IPS-20b (cell line): ENCODE data around the gene GNG8.

ENCODE experiments used
- H3K27ac ChIP-seq: one replicate; pipeline ENCODE4 v1.5.1; 2013; ENCODE audit warnings: low read length
- H3K27me3 ChIP-seq: 2 replicates; pipeline ENCODE4 v1.6.1; 2013; ENCODE audit warnings: mild to moderate bottlenecking, low read length, inconsistent platforms; ENCODE audit not compliant: insufficient read depth
- H3K36me3 ChIP-seq: 2 replicates; pipeline ENCODE4 v1.6.1; 2013; ENCODE audit warnings: low read depth, mild to moderate bottlenecking, inconsistent platforms, low read length, moderate library complexity; ENCODE audit not compliant: insufficient read depth
- H3K4me1 ChIP-seq: 2 replicates; pipeline ENCODE4 v1.6.1; 2013; ENCODE audit warnings: mild to moderate bottlenecking, control low read depth, inconsistent platforms, low read length, moderate library complexity; ENCODE audit not compliant: insufficient read depth
- H3K4me3 ChIP-seq: 2 replicates; pipeline ENCODE4 v1.5.1; 2013; ENCODE audit warnings: mild to moderate bottlenecking, low read length, inconsistent platforms
- H3K9ac ChIP-seq: 2 replicates; pipeline ENCODE4 v1.6.1; 2013; ENCODE audit warnings: low read depth, mild to moderate bottlenecking, inconsistent platforms, low read length, moderate library complexity
- H3K9me3 ChIP-seq: 2 replicates; pipeline ENCODE4 v1.6.1; 2013; ENCODE audit warnings: mild to moderate bottlenecking, low read depth, low read length, inconsistent platforms; ENCODE audit not compliant: insufficient read depth

The GNG8 gene

DNA sequence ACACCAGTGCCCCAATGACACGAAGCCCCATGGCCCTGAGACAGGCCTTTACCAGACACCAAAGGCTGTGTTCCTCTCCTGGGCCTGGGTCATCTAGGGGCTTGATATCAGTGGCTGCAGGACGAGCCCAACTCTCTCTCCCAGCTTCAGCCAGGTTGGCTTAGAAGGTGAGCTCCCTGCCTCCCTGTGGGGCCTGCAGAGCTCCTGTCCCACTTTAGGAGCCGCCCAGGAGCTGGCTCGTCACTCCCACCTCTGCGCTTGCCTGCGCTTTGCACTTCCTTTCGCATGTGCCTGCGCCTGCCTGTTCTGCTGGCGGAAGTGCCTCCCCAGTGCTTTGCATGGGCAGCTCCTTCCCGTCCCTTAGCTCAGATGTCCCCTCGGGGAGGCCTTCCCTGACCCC, 30.0 kb downstream of the GNG8 start:
- H3K27me3 ChIP-seq = no peaks in the 10 kb centered on the region
- peaks cover 58% of the 10 kb centered on the region for H3K36me3 ChIP-seq
- H3K9me3 ChIP-seq = no peaks in the 10 kb centered on the region
- no peak overlapping the region for H3K27ac ChIP-seq
- peaks cover 12% of the 10 kb centered on the region for H3K4me1 ChIP-seq
- H3K9ac ChIP-seq = no peak overlapping the region
- no peak overlapping the region for H3K4me3 ChIP-seq

DNA sequence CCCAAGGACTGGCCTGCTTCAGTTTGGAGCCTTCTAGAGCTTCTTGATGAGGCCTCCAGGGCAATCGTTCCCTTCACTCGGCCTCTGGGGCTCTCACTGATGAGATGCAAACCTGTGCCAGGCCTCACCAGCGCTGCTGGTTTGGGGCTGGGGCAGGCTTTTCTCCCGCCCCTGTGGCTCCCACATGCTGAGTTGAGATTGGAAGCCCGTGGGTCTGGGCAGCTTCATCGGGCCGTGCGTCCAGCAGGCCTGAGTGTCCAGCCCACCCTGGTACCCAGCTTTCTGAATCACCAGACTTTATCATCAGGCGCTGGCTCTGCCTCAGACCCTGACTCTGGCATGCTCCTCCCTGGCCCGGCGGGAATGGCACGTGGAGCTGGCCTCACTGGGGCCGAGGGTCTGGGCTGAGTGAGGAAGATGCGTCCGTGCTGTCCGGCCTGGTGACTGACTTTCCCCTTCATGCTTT, 30.6 kb downstream of the GNG8 start:
- no peak overlapping the region for H3K27ac ChIP-seq
- peaks cover 12% of the 10 kb centered on the region for H3K4me1 ChIP-seq
- H3K9me3 ChIP-seq = no peaks in the 10 kb centered on the region
- H3K36me3 ChIP-seq = peaks cover 58% of the 10 kb centered on the region
- no peak overlapping the region for H3K4me3 ChIP-seq
- no peak overlapping the region for H3K9ac ChIP-seq
- H3K27me3 ChIP-seq = no peaks in the 10 kb centered on the region

DNA sequence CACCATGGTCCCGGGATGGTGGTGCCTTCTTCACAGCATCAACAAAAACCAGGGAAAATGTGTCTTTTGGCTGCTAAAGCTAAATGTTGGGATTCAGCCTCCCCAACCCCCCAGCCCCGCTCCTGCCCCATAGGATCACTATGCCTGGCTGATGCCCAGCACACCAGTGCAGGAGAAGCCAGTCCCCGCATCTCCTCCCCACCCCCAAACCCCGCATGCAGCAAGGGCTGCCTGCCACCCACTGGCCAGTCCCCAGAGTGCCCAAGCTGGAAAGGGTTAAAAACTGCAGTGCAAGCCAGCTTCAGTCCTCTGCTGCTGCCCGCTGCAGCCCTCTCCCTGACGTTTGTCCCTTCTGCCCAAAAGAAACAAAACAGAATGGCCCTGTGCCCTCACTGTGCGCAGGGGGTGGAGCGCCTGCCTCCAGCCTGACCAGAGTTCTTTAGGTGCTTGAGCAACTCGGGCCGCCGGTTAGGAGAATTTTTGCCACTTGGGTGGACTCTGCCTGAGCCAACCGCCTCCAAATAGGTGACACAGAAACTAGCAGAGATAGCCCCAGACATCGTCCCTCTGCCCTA, 31.1 kb downstream of the GNG8 start:
- Histone ChIP-seq H3K27me3 (no peaks in the 10 kb centered on the region), H3K9me3 (no peaks in the 10 kb centered on the region), H3K9ac (no peak overlapping the region), H3K27ac (no peak overlapping the region), H3K4me3 (no peak overlapping the region), H3K4me1 (peaks cover 12% of the 10 kb centered on the region), H3K36me3 (peaks cover 55% of the 10 kb centered on the region)

DNA sequence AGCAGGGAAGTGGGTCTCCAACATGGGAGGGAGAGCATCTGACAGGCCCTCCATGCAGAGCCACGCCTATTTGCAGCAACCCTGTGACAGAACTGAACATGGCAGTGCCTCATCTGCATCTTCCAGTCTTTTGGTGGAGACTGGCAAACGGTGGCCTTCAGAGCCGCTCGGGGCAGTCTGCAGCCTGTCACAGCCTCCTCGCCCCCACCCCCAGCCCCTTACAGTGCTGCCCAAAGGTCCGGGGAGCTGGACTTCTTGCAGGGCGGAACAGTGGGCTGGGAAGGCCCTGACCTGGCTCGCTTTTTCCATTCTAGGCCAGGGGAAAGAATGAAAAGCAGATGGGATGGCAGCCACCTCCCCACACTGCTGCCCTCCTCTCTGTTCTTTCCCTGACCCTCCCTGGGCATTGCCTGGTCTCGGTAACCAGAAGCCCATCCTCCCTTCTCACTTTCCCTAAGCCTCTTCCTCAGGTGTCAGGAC, 32.2 kb downstream of the GNG8 start:
- Histone ChIP-seq H3K4me1 (peaks cover 12% of the 10 kb centered on the region), H3K27me3 (no peaks in the 10 kb centered on the region), H3K9ac (peak overlapping the region; percentile 97; the same call in 1 of the 2 replicates), H3K36me3 (peaks cover 44% of the 10 kb centered on the region), H3K4me3 (no peak overlapping the region), H3K27ac (no peak overlapping the region), H3K9me3 (no peaks in the 10 kb centered on the region)

DNA sequence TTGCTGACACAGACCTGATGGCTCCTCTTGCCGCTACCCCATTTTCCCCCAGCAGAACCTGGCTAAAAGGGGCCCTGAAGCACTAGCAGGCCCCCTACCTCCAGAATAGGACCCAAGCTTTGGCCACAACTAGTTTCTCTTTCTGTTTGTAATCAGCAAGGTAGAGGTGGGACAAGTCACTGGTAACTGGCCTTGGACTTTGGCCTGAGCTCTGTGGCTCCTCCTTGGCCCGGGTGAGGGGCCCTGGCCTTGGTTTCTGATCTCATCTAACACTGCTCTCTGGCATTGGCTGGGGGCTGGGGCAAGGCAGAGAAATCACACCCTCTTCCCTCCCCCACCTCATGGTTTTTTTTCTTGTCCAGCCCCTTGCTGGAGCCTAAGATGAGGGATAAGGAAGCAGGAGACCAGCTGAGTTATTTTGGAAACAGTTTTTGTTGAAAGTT, 32.8 kb downstream of the GNG8 start:
- Histone ChIP-seq H3K4me1 (peaks cover 12% of the 10 kb centered on the region), H3K9me3 (no peaks in the 10 kb centered on the region), H3K36me3 (peaks cover 38% of the 10 kb centered on the region), H3K4me3 (peak overlapping the region; percentile 99; the same call in 1 of the 2 replicates), H3K27me3 (no peaks in the 10 kb centered on the region), H3K9ac (peak overlapping the region; percentile 97; the same call in 1 of the 2 replicates), H3K27ac (no peak overlapping the region)

DNA sequence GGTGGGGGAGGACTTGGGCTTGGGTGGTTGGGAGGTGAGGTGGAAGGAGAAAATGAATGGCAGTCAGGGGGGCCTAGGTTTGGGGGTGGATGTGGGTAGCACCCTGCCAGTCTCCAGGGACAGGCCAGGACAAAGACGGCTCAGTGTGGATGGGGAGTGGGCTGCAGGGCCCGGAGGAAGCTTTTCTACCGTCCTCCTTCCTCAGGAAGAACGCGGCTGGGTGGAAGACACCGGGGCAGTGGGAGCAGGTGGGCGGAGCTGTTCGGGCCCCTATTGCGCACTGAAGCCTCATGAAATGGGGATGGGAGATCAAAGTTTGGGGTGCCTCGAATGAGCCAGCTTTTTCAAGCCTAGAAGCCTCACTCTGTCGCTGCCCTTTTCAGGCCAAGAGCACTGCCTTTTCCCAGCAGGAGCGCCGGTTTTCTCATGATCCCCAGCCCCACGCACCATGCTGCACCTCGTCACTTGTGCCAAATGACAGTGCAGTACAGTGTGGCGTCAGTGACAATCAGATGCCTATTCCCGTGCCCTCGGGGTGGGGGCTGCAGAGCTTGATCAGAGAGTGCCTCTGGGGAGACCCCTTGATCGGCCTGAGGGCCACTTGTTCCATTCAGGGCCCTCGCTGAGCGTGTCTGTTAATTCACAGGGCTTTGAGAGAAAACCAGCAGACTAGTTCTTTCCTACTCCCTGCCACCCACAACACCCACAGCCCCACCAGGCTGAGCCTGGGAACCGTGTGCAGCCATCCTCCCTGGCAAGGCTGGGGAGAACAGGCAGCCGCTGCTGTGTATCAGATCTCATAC, 33.4 kb downstream of the GNG8 start:
- H3K27ac ChIP-seq = no peak overlapping the region
- H3K4me3 ChIP-seq = peak overlapping the region; percentile 99
- no peaks in the 10 kb centered on the region for H3K27me3 ChIP-seq
- H3K9ac ChIP-seq = peak overlapping the region; percentile 97
- no peaks in the 10 kb centered on the region for H3K9me3 ChIP-seq
- peaks cover 32% of the 10 kb centered on the region for H3K36me3 ChIP-seq
- H3K4me1 ChIP-seq = peaks cover 12% of the 10 kb centered on the region

DNA sequence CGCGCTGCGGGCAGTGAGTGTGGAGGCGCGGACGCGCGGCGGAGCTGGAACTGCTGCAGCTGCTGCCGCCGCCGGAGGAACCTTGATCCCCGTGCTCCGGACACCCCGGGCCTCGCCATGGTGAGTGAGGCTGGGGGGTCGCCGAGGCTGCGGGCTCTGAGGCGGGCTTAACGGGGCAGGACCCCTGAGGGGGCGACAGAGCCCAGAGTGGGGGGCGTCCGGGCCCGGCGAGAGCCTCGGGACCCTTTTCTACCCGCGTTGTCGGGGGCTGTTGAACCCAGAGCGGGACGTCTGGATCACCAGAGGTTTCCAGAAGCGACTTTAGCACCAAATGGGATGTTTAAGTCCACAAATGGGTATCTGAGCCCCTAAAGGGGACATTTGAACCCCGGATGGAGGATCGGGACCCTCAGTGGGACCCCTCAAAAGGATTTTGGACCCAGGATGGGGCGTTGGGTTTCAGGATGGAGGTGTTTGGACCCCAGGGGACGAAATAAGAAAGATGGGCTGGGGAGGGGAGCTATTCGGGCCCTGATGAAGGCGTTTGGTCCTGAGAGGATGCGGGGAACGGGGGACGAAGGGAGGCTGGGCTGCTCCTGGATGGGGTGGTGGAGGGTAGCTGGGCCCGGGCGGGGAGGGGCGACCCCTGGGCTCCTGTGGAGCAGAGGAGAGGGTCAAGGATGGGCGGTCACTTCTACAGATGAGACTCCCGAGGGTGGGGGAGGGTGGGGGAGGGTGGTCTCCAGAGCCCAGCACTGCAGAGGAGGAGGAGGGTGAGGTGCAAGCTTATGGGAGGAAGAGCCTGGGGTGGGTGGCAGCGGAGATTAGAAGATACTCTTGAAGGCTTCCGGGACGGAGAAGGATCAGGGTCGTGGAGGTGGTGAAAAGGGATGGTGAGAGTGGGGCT, 34.4 kb downstream of the GNG8 start, which contains the start of gene CALM3:
CALM3 (plus strand) TSS at position 13 of the 907 bp plus-strand sequence; CDS start at position 118, 105 bp downstream.
- Histone ChIP-seq H3K4me3 (peak within 1 kb of the TSS; percentile 99), H3K36me3 (peaks cover 22% of the 10 kb centered on the region), H3K27me3 (no peaks in the 10 kb centered on the region), H3K9ac (peak within 1 kb of the TSS; percentile 99), H3K9me3 (no peaks in the 10 kb centered on the region), H3K27ac (peak within 1 kb of the TSS; percentile 96), H3K4me1 (peaks cover 12% of the 10 kb centered on the region)

DNA sequence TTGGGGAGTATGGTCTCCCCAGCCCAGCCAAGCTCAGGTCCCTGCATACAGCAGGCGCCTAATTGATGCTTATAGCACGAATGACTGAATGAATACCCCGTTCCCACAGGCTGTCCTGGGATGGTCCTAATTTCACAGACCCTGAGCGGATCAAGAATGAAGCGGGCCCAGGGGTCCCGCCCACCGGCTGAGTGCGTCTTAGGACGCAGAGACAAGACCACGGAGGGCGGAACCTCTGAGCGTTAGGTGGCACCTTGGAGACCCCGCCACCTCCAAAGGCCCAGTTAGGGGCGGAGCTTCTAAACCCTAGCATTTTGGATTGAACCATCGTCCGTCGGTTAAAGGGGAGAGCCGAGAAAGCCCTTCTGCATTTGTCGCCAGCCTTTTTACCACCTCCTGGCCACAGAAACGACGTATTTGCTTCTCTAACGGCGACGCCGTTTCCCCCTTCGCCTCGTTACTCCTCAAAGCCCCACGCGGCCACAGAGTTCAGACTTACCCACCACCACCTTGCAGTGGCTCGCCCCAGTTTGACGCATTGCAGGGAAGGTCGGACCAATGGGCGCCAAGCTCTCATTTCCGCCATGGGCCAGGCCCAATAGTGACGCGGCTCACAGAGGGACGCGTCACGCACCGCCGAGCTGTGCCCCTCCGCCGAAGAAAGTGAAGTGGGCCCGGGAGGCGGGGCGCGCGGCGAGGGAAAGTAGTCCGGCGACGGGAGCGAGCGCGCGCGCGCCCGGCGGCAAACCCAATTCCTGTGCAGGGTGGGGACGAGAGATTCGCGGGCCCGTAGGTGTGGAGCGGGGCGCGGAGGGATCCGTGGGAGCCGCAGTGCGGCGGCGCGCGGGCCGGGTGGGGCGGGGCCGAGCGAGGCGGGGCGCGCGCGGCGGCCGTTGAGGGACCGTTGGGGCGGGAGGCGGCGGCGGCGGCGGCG, 35.4 kb downstream of the GNG8 start:
- Histone ChIP-seq H3K9ac (peak overlapping the region; percentile 99), H3K36me3 (peaks cover 12% of the 10 kb centered on the region), H3K27ac (peak overlapping the region; percentile 96), H3K4me1 (peaks cover 12% of the 10 kb centered on the region), H3K4me3 (peak overlapping the region; percentile 99), H3K9me3 (no peaks in the 10 kb centered on the region), H3K27me3 (no peaks in the 10 kb centered on the region)

DNA sequence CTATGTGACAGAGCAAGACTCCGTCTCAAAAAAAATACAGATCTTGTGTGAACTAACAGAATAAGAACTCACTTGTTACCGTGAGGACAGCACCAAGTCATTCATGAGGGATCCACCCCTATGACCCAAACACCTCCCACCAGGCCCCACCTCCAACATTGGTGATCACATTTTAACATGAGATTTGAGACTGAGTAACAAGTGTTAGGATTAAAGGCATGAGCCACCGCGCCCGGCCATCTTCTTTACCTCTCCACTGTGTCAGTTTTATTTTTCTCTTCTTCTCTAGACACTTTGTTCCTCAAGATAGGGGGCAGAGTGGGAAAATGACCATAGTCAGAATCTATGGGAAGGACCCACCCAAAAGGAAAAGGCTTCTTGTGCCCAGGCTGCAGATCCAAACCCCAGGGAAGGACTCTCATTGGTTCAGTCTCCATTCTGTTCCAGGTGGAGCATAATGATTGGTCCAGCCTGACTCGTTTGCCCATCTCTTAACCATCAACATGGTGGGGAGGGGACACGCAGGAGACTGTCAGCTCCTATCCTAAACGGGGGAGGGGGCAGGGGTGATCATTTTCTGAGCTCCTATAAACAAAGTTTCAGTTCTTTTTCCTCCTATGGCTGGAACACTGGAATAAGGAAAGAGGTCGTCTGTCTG, 36.2 kb downstream of the GNG8 start:
- H3K9ac ChIP-seq = peak overlapping the region; percentile 99; the same call in 1 of the 2 replicates
- no peaks in the 10 kb centered on the region for H3K27me3 ChIP-seq
- H3K9me3 ChIP-seq = no peaks in the 10 kb centered on the region
- peaks cover 12% of the 10 kb centered on the region for H3K4me1 ChIP-seq
- peak overlapping the region; percentile 96 for H3K27ac ChIP-seq
- H3K36me3 ChIP-seq = peaks cover 8% of the 10 kb centered on the region; the same call in 1 of the 2 replicates
- peak overlapping the region; percentile 86 for H3K4me3 ChIP-seq

DNA sequence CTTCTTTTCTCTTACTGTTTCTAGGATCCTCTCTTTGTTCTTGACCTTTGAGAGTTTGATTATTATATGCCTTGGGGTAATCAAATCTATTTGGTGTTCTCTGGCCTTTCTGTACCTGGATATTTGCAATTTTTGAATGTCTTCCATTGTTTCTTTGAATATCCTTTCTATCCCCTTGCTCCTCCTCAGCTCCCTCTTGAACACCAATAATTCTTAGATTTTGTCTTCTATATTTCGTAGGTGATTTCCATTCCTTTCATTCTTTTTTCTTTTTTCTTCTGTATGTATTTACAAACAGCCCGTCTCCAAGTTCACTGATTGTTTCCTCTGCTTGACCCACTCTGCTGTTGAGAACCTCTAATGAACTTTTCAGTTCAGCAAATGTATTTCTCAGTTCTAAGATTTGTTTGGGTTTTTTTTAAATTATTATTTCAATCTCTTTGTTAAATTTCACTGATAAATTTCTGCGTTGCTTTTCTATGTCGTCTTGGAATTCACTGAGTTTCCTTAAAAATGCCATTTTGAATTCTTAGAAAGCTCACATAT, 37.6 kb downstream of the GNG8 start:
- peaks cover 9% of the 10 kb centered on the region for H3K4me1 ChIP-seq
- no peaks in the 10 kb centered on the region for H3K27me3 ChIP-seq
- no peak overlapping the region for H3K27ac ChIP-seq
- no peak overlapping the region for H3K9ac ChIP-seq
- peaks cover 8% of the 10 kb centered on the region; the same call in 1 of the 2 replicates for H3K36me3 ChIP-seq
- no peak overlapping the region for H3K4me3 ChIP-seq
- H3K9me3 ChIP-seq = no peaks in the 10 kb centered on the region
